Measurements from ENCODE around the gene NGEF.

DNA sequence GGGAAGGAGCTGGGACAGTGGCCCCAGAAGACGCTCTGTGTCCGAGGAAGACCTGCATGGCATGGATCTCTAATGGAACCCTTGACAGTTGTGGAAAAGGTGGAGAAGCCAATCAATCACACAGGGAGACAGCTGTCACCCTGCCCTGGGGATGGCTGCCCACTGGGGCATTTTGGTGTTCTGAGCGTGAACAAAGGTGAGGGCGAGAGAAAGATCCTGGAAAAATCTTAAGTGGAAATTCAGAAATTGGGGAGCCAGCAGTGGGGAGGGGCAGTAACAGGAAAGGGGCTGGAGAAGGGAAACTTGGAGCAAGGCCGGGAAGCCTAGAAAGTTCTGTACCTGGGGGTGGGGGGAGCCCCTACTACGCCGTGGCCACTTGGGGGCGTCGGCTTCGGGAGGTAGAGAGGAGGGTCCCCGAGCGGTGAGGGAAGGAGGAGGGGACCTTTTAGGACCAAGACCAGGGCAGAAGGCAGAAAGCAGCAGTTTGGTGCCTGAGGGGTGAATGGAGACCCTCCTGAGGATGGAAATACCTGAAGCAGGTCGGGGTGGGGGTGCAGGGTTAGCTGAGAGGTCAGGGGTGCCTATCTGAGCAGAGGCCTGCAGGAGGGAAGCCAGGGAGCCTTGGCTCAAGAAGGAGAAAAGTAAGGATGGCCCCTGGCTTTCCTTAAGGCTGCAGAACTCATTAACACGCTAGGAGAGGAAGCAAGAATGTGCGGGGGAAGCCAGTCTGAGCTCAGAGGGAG is 30.0 kb downstream of the NGEF start:
- TF ChIP-seq, protein P1, sequence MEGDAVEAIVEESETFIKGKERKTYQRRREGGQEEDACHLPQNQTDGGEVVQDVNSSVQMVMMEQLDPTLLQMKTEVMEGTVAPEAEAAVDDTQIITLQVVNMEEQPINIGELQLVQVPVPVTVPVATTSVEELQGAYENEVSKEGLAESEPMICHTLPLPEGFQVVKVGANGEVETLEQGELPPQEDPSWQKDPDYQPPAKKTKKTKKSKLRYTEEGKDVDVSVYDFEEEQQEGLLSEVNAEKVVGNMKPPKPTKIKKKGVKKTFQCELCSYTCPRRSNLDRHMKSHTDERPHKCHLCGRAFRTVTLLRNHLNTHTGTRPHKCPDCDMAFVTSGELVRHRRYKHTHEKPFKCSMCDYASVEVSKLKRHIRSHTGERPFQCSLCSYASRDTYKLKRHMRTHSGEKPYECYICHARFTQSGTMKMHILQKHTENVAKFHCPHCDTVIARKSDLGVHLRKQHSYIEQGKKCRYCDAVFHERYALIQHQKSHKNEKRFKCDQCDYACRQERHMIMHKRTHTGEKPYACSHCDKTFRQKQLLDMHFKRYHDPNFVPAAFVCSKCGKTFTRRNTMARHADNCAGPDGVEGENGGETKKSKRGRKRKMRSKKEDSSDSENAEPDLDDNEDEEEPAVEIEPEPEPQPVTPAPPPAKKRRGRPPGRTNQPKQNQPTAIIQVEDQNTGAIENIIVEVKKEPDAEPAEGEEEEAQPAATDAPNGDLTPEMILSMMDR (IDR thresholded peaks at IDR 0.05; ENCODE audit: low read length), result peak; percentile 38; the same call in 1 of the 2 replicates
- TF ChIP-seq EZH2 (IDR thresholded peaks at IDR 0.05; ENCODE audit: borderline replicate concordance, low read length), result no peak

All from OCI-LY1 (cell line).